Measurements from ENCODE around the gene DLK2. TPM values are rescaled to one million over a fixed set of nuclear protein-coding genes. Genes with fewer than 3 reads are reported as not detected.

Gene DLK2
- total and polyA plus RNA-seq, 2 of the 13 experiments (the other 11 are each of a cell fraction or from before 2014, with no cell fraction given) = 1.2 to 3.8 TPM

DNA sequence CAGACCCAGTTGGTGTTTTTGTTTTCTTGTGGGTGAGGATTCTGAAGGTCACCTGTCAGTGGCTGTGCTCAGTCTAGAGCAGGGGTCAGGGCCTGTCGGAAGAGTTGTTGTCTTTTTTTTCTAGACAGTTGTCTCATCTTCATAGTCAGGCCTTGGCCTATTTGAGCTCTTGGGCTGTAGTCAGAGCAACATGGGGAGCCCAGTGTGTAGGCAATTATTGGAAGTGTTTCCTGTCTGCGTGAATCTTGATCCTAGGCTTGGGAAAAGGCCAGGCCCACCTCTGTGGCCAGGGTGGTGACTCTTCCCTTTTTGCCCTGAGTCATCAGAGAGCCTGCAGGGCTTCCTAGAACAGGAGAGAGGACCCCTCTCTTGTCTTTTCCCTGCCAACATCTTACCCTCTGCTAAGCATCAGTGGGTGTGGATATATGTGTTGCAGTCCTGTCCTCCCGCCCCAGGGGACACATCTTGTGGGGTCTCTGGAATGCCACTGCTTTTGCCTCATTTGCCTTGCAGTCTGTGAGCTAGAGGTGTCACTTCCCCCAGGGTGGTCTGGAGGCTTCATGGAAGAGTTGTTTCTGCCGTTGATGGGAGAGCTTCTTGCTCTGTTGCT, 33.4 kb upstream of the DLK2 start (continued):
- TF ChIP-seq, protein P1, sequence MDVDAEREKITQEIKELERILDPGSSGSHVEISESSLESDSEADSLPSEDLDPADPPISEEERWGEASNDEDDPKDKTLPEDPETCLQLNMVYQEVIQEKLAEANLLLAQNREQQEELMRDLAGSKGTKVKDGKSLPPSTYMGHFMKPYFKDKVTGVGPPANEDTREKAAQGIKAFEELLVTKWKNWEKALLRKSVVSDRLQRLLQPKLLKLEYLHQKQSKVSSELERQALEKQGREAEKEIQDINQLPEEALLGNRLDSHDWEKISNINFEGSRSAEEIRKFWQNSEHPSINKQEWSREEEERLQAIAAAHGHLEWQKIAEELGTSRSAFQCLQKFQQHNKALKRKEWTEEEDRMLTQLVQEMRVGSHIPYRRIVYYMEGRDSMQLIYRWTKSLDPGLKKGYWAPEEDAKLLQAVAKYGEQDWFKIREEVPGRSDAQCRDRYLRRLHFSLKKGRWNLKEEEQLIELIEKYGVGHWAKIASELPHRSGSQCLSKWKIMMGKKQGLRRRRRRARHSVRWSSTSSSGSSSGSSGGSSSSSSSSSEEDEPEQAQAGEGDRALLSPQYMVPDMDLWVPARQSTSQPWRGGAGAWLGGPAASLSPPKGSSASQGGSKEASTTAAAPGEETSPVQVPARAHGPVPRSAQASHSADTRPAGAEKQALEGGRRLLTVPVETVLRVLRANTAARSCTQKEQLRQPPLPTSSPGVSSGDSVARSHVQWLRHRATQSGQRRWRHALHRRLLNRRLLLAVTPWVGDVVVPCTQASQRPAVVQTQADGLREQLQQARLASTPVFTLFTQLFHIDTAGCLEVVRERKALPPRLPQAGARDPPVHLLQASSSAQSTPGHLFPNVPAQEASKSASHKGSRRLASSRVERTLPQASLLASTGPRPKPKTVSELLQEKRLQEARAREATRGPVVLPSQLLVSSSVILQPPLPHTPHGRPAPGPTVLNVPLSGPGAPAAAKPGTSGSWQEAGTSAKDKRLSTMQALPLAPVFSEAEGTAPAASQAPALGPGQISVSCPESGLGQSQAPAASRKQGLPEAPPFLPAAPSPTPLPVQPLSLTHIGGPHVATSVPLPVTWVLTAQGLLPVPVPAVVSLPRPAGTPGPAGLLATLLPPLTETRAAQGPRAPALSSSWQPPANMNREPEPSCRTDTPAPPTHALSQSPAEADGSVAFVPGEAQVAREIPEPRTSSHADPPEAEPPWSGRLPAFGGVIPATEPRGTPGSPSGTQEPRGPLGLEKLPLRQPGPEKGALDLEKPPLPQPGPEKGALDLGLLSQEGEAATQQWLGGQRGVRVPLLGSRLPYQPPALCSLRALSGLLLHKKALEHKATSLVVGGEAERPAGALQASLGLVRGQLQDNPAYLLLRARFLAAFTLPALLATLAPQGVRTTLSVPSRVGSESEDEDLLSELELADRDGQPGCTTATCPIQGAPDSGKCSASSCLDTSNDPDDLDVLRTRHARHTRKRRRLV (CRISPR knock-in tag; IDR thresholded peaks at IDR 0.05) = no peak
- TF ChIP-seq SP2 (CRISPR knock-in tag; IDR thresholded peaks at IDR 0.05) = no peak
- no peak for TF ChIP-seq JARID2 (CRISPR knock-in tag; IDR thresholded peaks at IDR 0.05; ENCODE audit: insufficient replicate concordance)
- TF ChIP-seq, protein P2, sequence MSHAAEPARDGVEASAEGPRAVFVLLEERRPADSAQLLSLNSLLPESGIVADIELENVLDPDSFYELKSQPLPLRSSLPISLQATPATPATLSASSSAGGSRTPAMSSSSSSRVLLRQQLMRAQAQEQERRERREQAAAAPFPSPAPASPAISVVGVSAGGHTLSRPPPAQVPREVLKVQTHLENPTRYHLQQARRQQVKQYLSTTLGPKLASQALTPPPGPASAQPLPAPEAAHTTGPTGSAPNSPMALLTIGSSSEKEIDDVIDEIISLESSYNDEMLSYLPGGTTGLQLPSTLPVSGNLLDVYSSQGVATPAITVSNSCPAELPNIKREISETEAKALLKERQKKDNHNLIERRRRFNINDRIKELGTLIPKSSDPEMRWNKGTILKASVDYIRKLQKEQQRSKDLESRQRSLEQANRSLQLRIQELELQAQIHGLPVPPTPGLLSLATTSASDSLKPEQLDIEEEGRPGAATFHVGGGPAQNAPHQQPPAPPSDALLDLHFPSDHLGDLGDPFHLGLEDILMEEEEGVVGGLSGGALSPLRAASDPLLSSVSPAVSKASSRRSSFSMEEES (CRISPR knock-in tag; IDR thresholded peaks at IDR 0.05) = peak; percentile 51; the same call in 1 of the 2 replicates
- no peak for TF ChIP-seq BHLHE40 (IDR thresholded peaks at IDR 0.05; ENCODE audit: low read length)
- TF ChIP-seq GATAD2A (CRISPR knock-in tag; IDR thresholded peaks at IDR 0.05) = peak; percentile 87
- TF ChIP-seq, protein P3, sequence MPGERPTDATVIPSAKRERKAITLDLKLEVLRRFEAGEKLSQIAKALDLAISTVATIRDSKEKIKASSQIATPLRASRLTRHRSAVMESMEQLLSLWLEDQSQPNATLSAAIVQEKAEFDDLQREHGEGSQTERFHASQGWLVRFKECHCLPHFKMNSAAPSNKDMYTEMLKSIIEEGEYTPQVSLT (CRISPR knock-in tag; IDR thresholded peaks at IDR 0.05; ENCODE audit: borderline replicate concordance, low read depth) = no peak
- no peak for TF ChIP-seq YY1 (IDR thresholded peaks at IDR 0.05; ENCODE audit: insufficient read depth, insufficient replicate concordance, low read depth, low read length)
- no peak for TF ChIP-seq DNMT3B (CRISPR knock-in tag; conservative IDR thresholded peaks at IDR 0.05)
- no peak for TF ChIP-seq ZNF24 (IDR thresholded peaks at IDR 0.05)
- no peak for TF ChIP-seq SP140L (CRISPR knock-in tag; IDR thresholded peaks at IDR 0.05; ENCODE audit: borderline replicate concordance)
- peak; percentile 64; the same call in 1 of the 2 replicates for TF ChIP-seq ZBTB7A (CRISPR knock-in tag; IDR thresholded peaks at IDR 0.05)
- TF ChIP-seq ATF7-NPFF (CRISPR knock-in tag; IDR thresholded peaks at IDR 0.05; ENCODE audit: low read depth) = 0 out of 2 replicates have a peak, but pooled peaks have one; percentile 48
- TF ChIP-seq MTF1 (CRISPR knock-in tag; IDR thresholded peaks at IDR 0.05) = no peak
- TF ChIP-seq, protein P4, sequence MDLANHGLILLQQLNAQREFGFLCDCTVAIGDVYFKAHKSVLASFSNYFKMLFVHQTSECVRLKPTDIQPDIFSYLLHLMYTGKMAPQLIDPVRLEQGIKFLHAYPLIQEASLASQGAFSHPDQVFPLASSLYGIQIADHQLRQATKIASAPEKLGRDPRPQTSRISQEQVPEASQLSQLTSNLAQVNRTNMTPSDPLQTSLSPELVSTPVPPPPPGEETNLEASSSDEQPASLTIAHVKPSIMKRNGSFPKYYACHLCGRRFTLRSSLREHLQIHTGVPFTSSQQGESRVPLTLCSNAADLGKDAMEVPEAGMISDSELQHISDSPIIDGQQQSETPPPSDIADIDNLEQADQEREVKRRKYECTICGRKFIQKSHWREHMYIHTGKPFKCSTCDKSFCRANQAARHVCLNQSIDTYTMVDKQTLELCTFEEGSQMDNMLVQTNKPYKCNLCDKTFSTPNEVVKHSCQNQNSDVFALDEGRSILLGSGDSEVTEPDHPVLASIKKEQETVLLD (CRISPR knock-in tag; IDR thresholded peaks at IDR 0.05; ENCODE audit: low read depth) = no peak
- TF ChIP-seq, protein P5, sequence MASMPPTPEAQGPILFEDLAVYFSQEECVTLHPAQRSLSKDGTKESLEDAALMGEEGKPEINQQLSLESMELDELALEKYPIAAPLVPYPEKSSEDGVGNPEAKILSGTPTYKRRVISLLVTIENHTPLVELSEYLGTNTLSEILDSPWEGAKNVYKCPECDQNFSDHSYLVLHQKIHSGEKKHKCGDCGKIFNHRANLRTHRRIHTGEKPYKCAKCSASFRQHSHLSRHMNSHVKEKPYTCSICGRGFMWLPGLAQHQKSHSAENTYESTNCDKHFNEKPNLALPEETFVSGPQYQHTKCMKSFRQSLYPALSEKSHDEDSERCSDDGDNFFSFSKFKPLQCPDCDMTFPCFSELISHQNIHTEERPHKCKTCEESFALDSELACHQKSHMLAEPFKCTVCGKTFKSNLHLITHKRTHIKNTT (CRISPR knock-in tag; IDR thresholded peaks at IDR 0.05) = no peak
- no peak for TF ChIP-seq MIER2 (CRISPR knock-in tag; IDR thresholded peaks at IDR 0.05)
